ENCODE measurements around the gene PIGR.

Gene PIGR, protein sequence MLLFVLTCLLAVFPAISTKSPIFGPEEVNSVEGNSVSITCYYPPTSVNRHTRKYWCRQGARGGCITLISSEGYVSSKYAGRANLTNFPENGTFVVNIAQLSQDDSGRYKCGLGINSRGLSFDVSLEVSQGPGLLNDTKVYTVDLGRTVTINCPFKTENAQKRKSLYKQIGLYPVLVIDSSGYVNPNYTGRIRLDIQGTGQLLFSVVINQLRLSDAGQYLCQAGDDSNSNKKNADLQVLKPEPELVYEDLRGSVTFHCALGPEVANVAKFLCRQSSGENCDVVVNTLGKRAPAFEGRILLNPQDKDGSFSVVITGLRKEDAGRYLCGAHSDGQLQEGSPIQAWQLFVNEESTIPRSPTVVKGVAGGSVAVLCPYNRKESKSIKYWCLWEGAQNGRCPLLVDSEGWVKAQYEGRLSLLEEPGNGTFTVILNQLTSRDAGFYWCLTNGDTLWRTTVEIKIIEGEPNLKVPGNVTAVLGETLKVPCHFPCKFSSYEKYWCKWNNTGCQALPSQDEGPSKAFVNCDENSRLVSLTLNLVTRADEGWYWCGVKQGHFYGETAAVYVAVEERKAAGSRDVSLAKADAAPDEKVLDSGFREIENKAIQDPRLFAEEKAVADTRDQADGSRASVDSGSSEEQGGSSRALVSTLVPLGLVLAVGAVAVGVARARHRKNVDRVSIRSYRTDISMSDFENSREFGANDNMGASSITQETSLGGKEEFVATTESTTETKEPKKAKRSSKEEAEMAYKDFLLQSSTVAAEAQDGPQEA

DNA sequence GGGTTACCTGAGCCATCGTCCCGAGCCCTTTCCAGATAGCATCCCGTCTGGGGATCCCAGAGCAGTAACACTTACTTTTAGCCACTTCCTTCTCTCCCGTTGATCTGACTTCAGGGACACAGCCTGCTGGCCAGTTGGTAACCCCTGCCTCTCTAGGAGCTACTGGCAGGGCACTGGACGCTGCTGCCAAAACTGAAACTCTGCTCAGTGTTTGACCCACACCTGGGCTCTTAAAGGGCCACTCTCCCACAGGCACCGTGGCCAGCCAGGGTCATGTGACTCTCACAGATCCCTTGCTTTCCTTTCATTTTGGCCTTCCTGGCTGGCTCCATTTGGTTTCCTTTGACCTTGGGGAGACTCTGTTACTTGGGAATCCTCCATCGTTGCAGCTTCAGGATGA lies at the start of gene PIGR:
Gene PIGR, minus strand, starts transcription at position 206 of the 400 bp plus-strand sequence. CDS start 5,935 bp downstream, outside the sequence.
- DNase-seq (ENCODE audit: extremely low spot score, insufficient read length, low read depth) (no peak), FAIRE-seq (no peak)

DNA sequence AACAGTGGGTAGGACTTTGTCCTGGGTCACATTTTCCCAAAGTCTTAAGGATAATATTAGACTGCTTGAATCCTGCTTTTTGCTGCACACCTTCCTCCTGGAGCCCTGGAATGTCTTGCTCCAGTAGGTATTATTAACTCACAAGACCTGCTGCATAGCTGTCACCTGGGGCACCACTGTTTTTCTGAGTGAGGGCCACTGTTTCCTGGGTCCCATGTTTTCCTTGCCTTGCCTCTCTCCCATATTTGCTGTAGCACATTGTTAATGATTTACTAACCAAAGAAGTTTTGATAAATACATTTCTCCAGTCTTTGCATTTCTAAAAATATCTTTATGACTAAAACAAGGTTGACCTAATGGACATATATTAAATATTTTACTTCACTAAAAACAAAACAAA lies 46.5 kb upstream of the PIGR start:
- FAIRE-seq (no peak), DNase-seq (ENCODE audit: extremely low spot score, insufficient read length, low read depth) (no peak)

DNA sequence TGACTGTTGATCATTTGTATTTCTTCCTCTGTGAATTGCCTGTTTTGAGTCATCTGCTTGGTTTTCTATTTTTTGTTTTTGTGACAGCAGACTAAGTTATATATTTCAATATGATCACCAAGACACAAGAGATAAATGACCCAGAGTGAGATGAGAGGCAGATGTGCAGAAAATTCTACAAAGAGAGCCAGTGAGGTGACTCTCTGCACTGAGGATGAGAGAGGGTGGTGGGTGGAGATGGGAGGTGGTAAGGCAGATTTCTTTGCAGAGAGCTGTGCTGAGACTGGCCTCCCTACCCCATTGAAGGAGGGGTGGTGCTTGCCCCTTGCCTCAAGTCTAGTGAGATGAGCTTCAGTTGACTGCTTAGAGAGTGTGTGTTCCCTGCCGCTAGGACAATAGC lies 41.6 kb upstream of the PIGR start:
- DNase-seq (ENCODE audit: extremely low spot score, insufficient read length, low read depth) (no peak), FAIRE-seq (no peak)

DNA sequence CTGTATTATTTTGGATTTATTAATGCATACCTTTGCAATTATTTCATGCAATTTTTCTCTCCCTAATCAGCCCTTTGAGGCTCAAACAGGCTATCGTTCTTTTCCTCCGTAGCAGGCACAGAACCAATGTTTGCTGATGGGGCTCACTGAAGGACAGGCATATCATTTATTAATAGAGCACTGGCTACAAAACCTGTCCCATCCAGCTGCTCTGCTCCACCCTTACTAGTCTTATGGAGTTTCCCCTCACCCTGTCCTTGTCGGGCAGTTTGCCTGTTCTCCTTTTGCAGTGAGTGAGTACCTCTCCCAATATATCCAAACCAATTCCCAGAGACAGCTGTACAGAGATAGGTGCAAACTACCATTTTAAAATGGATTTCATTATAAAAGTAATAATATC lies 40.6 kb upstream of the PIGR start:
- DNase-seq (ENCODE audit: extremely low spot score, insufficient read length, low read depth) (no peak), FAIRE-seq (no peak)

DNA sequence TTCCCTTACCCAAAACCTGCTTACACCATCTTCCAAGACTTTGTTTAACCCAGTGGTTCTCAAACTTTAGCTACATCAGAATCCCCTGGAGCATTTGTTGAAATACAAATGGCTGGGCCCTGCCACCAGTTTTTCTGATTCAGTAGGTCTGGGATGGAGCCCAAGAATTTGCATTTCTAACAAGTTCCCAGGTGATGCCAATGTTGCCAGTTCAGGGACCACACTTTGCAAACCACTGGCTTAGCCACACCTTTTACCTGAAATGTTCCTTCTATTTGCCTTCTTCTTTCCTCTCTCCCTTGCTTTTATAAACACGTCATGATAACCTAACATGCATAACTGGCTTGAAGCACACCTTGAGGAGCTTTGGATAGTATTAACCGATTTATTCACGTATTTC lies 40.1 kb upstream of the PIGR start:
- no peak for DNase-seq (ENCODE audit: extremely low spot score, insufficient read length, low read depth)
- no peak for FAIRE-seq

DNA sequence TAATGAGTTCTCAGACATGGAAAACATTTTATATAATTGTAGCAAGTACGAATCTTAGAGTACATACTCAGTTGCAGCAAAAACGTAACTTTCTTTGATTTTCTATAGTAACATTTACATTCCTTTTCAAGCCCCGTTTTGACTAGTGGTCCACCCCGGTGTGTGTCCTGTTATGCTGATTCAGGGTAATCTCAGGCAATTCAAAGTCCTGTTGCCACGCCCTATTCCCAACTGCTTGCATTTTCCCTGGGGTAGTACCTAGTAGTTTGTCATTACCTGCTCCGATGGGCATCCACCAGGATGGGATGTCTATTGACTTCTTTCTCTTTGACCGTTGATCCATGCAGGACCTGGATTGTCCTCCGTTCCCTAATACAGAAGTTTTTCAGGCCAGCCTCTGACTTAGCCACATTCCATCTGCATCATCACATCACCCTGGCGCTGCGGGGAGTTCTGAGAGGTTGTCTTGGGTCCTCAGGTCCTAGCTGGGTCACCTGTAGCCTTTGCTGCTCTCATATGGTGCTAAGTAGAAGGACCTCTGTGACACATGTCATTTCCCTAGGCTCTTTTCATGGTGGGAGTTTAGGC lies 39.0 kb upstream of the PIGR start:
- DNase-seq (ENCODE audit: extremely low spot score, insufficient read length, low read depth) = no peak
- no peak for FAIRE-seq

DNA sequence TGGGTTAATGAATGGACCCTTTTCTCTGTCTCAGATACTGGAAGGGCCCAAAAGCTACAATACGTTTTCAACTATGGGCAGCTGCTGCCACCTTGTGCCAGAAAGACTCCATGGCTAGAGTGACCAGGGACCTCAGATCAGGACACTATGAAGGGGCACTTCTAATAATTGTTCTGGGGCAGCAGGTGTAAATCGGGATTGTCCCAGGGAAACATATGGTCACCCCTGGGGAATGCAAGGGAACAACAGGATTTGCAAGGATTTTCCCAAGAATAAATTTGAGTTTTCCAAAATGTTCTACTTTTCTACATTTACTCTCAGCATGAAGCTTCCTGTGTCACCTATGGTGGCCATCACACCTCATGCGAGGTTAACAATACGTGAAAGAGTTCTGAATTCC lies 36.0 kb upstream of the PIGR start:
- FAIRE-seq (peak; percentile 83), DNase-seq (ENCODE audit: extremely low spot score, insufficient read length, low read depth) (no peak)

DNA sequence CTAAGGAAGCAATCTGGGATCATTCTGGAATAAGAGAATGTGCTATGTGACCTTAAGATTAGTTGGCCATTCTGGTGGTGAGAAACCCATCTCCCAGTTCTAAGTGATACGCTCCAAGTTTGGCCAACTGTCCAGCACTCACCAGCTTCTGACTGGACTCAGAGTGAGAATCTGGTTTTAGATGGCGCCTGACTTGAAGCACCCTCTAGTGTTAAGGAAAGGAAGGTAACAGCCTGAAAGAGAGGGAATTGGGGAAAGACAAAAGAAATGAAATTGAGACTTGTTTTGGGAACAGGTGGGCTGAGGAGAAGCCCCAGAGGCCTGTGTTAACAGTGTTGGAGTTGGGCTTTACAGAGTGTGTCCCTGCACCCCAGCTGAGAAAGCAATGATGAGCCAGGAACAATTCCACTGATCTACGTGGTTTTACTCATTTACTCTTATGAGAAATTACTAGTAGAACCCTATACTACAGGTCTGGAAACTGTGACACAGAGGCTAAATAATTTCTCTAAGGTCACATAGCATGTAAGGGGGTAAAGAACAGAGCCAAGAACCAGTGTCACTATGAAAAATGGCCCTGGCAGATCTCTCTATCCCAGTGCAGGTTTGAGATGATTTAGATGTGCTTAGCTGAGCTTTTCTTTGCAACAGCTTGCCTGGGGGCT lies 33.2 kb upstream of the PIGR start:
- FAIRE-seq (peak; percentile 77), DNase-seq (ENCODE audit: extremely low spot score, insufficient read length, low read depth) (no peak)

DNA sequence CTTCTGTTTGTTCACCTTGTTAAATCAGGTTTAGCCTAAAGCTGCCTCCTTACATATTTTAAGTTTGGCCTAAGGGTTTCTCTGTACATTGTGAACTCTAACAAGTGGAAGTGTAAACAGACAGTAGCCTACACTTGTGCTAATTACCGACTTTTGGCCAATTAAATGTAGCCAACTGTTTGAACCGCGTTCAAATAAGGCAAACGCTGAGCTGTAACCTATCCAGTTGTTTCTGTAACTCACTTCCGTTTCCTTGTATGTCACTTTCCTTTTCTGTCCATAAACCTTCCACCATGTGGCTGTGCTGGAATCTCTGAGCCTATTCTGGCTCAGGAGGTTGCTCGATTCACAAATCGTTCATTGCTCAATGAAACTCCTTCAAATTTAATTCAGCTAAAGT lies 32.0 kb upstream of the PIGR start:
- FAIRE-seq (no peak), DNase-seq (ENCODE audit: extremely low spot score, insufficient read length, low read depth) (no peak)

DNA sequence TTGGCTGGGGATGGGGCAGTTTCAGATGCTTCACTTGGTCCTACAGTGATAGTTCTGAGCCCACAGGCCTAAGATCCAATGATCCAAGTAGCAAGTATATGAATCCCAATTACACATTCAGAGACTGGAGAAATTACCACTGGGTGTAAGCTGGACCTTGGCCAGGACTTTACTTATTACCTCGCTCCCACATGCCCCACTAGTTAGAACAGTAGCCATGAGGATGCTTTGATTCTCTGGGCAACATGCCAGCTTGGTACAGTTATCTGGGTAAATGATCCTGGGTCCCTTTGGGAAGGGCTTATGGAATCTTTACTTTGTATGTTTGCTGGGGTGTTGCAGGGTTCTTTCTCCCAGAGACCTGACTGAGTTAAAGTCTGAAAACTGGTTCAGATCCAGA lies 29.0 kb upstream of the PIGR start:
- FAIRE-seq (no peak), DNase-seq (ENCODE audit: extremely low spot score, insufficient read length, low read depth) (no peak)

DNA sequence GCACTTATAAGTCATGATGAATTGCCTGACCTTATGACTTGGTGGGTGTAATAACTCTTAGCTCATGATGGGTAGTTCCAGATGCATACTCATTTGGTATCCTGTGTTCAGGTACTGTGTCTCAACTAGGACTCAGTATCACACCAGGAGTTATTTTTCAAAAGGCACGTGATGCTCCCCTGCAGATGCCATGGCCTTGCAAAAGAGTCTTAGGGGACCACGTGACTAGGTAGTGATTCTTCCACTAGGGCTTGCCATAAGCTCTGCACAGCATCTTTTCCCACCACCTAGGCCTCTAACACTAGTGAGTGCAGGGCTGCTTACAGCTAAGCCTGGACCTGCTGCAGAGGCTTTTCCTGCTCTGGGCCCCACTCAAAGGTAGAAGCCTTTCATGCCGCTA lies 27.9 kb upstream of the PIGR start:
- DNase-seq (ENCODE audit: extremely low spot score, insufficient read length, low read depth) (no peak), FAIRE-seq (no peak)

DNA sequence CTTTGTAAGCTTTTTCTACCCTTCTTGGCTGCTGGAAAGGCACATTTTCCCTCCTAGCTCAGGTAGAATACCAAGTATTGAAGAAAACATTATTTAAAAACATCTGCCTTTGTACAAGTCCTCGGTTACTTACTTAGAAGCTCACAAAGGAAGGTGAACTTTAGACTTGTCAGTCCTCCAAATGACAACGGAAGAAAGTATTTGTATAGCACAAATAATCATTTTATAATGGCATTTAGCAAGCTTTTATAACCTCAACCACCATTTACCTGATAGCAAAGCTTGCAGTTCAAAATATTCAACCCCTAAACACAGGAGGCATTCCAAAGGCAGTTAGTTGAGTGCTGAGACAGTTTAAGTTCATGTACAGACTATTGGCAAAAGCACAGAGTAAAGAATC lies 26.5 kb upstream of the PIGR start:
- FAIRE-seq (peak; percentile 21), DNase-seq (ENCODE audit: extremely low spot score, insufficient read length, low read depth) (no peak)

DNA sequence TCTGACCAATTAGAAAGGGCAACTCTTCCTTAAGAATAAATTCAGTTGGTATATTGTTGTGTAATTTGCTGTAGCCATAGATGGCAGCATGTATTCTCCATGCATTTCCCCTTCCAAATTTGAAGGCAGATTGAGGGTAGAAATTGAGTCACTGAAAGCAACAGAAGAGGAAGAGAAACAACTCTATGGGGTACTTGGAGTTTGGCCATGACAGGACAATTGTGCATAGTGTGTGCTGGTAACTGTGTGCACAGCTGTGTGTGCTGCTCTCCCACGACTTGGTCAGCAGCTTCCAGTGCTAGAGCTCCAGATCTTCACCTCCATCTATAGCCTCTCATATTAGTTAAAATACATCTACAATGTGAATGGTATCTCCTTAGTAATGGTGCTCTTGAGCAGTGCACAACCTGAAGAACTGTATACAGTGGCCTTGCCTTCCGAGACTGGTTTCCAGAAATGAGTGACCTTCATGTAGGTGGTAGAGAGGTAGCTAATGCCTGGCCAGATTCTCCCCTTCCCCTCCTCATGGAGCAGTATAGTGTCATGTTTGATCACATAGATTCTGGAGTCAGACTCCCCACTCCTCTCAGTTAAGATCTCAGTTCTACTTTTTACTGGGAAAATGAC lies 24.9 kb upstream of the PIGR start:
- no peak for DNase-seq (ENCODE audit: extremely low spot score, insufficient read length, low read depth)
- peak; percentile 86 for FAIRE-seq

DNA sequence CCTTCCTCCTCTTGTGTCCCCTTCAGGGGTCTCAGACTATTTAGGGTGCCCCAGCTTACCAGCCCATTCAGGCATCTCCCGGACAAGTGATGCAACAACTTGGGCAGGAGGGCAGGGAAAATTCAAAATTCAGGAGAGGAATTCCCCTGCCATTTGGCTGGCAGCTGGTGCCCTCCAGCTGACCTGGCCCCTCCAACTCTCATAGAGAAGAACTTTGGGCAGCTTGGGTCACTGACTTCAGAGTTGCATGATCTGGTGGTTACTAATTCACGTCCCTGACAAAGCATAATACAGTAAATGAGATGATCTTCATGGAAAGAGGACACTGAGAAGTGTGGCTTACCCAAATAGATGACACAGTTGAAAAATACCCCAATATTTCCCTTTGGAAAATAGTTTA lies 24.2 kb upstream of the PIGR start, which contains the start of gene FCAMR:
Gene FCAMR, minus strand, starts transcription at position 15 of the 400 bp plus-strand sequence. CDS start 335 bp downstream, outside the sequence.
- FAIRE-seq (no peak), DNase-seq (ENCODE audit: extremely low spot score, insufficient read length, low read depth) (no peak)

DNA sequence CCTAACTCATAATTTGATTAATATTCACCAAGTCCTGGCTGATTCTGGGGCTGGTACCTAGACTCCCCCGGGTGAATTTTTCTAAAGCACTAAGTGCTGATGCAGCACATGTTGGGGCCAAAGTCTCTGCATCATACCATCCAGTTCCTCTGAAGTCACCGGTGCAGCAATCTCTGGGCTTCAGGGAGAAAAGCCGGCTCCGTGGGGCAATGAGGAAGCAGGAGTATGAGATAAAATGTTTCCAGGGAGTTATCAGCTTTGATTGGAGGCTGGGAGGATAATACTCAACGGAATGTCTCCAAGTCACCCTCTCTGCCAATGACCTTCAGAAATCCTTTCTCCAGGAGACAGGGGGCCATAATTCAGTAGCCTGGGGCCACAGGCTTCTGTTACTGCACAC lies 22.8 kb upstream of the PIGR start:
- FAIRE-seq = no peak
- DNase-seq (ENCODE audit: extremely low spot score, insufficient read length, low read depth) = no peak

DNA sequence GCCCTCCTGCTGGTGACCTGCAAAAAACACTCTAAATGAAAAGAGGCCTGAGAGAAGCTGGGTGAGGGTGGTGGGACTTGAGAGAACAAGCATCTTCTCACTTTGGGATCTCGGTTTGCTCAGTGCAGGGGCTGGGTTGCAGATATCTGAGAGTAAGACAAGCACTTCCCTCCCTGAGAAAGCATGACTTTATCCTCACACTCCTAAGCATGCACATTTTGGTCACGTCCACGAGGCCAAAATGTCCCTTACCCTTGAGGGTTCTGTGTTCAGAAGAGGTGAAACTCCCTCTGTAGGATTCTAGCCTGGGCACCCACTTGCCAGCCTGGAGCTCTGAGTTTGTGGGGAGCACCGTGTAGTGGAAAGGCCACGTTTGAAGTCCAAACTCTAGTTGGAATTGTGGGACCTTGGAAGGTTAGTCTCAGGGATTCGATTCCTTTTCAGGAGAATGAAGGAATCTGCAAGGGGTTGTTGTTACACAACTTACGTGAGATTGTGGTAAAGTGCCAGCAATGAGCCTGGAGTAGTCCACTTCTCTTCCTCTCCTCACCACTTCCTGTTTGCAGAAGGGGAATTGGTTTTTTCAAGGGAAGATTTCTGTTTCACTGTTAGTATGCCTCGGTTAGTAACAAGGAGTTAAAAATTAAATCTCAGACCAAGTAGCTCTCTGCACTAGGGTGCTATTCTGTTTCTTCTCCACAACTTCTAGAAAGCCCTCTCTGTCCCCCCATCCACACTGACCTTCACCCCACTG lies 21.0 kb upstream of the PIGR start:
- no peak for DNase-seq (ENCODE audit: extremely low spot score, insufficient read length, low read depth)
- FAIRE-seq = peak; percentile 99

DNA sequence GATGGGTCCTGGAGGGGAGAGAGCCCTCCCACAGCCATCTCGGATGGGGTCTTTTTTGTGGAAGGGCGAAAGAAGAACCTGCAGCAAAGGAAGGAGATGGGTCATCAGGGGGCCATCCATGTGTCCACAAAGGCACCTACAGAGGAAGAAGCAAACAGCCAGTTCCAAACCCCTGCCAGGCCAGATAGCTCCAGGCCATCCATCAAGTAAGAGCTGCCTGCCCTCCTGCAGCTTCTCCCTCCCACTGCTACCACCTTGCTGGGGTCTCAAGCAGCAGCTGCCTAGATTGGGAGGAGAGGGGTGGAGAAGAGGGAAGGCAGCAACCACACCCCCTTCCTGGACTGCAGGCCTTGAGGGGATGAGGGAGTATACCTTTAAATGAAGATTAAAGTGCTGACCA lies 19.5 kb upstream of the PIGR start:
- DNase-seq (ENCODE audit: extremely low spot score, insufficient read length, low read depth) (no peak), FAIRE-seq (no peak)

DNA sequence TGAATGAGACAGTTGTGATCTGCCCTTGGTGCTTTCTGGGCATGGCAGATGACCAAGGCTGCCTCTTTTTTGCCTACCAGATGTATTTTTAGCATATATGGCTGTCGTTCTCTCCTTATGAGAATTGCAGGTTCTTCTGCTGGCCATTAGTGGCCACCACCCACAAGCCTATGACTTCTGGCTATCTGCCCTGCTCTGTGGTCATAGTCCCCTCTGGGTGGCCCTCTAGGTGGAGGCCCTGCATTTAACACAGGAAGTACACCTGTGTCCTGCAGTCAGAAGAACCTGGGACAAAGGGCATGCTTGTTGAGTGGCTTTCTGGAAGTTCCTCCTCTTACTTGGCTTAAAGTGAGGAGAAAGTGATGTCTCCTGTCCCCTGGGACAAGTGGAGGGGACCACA lies 17.5 kb upstream of the PIGR start:
- no peak for FAIRE-seq
- DNase-seq (ENCODE audit: extremely low spot score, insufficient read length, low read depth) = no peak

DNA sequence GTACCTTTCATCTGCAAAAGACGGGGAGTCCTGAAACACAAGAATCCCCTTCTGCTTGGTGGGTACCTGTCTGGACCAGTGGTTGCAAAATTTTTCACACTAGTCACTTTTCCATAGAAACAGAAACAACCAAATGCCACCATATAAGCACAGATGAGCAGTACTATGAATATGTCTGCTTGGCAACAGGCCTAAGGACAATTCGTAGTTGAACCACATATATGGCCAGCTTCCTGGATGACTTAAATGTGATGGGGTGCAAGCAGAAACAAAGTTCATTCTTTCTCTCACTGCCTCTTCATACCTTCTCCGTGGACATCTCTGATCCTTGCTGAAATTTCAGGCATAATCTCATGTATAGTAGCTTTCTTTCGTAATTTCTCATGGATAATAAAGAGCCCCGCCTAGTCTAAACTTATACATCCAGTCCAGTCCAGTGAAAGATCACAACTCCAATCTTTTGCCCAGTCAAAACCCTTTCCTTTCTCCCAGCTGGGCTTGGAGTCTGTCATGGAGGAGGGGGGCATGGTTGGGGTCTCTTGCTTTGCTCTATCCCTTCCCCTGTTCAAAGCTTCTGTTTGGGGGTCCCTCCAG lies 16.9 kb upstream of the PIGR start:
- FAIRE-seq (no peak), DNase-seq (ENCODE audit: extremely low spot score, insufficient read length, low read depth) (no peak)

All from GM18507 (cell line).